ENCODE measurements around the gene SNCB. TPM values are rescaled to one million over a fixed set of nuclear protein-coding genes. Genes with fewer than 3 reads are reported as not detected.

SNCB gene
- total RNA-seq, 2 donors from 2014 or later: 0.22 to 1.8 TPM

- H3K9ac ChIP-seq (ENCODE audit: extremely low read depth, low read length, poor library complexity, severe bottlenecking): no peak overlapping the region
- H3K27ac ChIP-seq (ENCODE audit: low read depth, low read length): no peak overlapping the region
- Mint-ChIP-seq H3K4me3 (no peak overlapping the region), H3K27ac (no peak overlapping the region), H3K36me3 (ENCODE audit: low read depth) (peaks cover 9% of the 10 kb centered on the region), H3K4me1 (no peaks in the 10 kb centered on the region), H3K9me3 (no peaks in the 10 kb centered on the region), H3K27me3 (ENCODE audit: insufficient read depth) (no peaks in the 10 kb centered on the region)
- 86 to 100% methylated on average over 1 to 7 of the region's 7 CpGs for WGBS, 2 experiments (ENCODE audit: insufficient coverage in 1 of 2, insufficient read length in 1 of 2)
- DNase-seq: no peak
- H3K27me3 ChIP-seq (ENCODE audit: control insufficient read depth, insufficient read depth, low read length, poor library complexity, severe bottlenecking): no peaks in the 10 kb centered on the region
- no peak for TF ChIP-seq CTCF (conservative IDR thresholded peaks at IDR 0.05)
- H3K4me1 ChIP-seq (ENCODE audit: control insufficient read depth, insufficient read depth, low read length): no peaks in the 10 kb centered on the region
- no peak overlapping the region for H3K4me3 ChIP-seq (ENCODE audit: low read length)
- H3K36me3 ChIP-seq (ENCODE audit: control insufficient read depth, insufficient read depth, low read length): peaks cover 5% of the 10 kb centered on the region
- H3K9me3 ChIP-seq (ENCODE audit: control insufficient read depth, low read length): no peaks in the 10 kb centered on the region
Measured at GRCh38 chr5:176659512-176659839, 29.1 kb upstream of the SNCB start.

- peaks cover 9% of the 10 kb centered on the region for H3K36me3 Mint-ChIP-seq (ENCODE audit: low read depth)
- no peak for TF ChIP-seq CTCF (conservative IDR thresholded peaks at IDR 0.05)
- no peak overlapping the region for H3K27ac Mint-ChIP-seq
- no peaks in the 10 kb centered on the region for H3K9me3 ChIP-seq (ENCODE audit: control insufficient read depth, low read length)
- no peak overlapping the region for H3K4me3 ChIP-seq (ENCODE audit: low read length)
- H3K27me3 Mint-ChIP-seq (ENCODE audit: insufficient read depth): no peaks in the 10 kb centered on the region
- no peaks in the 10 kb centered on the region for H3K27me3 ChIP-seq (ENCODE audit: control insufficient read depth, insufficient read depth, low read length, poor library complexity, severe bottlenecking)
- WGBS, 2 experiments (ENCODE audit: insufficient coverage in 1 of 2, insufficient read length in 1 of 2): 89 to 100% methylated on average over 9 to 11 of the region's 11 CpGs
- no peak overlapping the region for H3K4me3 Mint-ChIP-seq
- no peaks in the 10 kb centered on the region for H3K4me1 Mint-ChIP-seq
- no peak overlapping the region for H3K27ac ChIP-seq (ENCODE audit: low read depth, low read length)
- DNase-seq: no peak
- H3K4me1 ChIP-seq (ENCODE audit: control insufficient read depth, insufficient read depth, low read length): no peaks in the 10 kb centered on the region
- H3K9ac ChIP-seq (ENCODE audit: extremely low read depth, low read length, poor library complexity, severe bottlenecking): no peak overlapping the region
- H3K36me3 ChIP-seq (ENCODE audit: control insufficient read depth, insufficient read depth, low read length): peaks cover 5% of the 10 kb centered on the region
- no peaks in the 10 kb centered on the region for H3K9me3 Mint-ChIP-seq
Measured at GRCh38 chr5:176658817-176659511, 28.6 kb upstream of the SNCB start.

- H3K9me3 ChIP-seq (ENCODE audit: control insufficient read depth, low read length): no peaks in the 10 kb centered on the region
- no peak overlapping the region for H3K4me3 ChIP-seq (ENCODE audit: low read length)
- Mint-ChIP-seq H3K4me3 (no peak overlapping the region), H3K27ac (no peak overlapping the region), H3K27me3 (ENCODE audit: insufficient read depth) (no peaks in the 10 kb centered on the region), H3K4me1 (no peaks in the 10 kb centered on the region), H3K36me3 (ENCODE audit: low read depth) (peaks cover 16% of the 10 kb centered on the region), H3K9me3 (no peaks in the 10 kb centered on the region)
- 68 to 70% methylated on average over 10 to 14 of the region's 14 CpGs for WGBS, 2 experiments (ENCODE audit: insufficient coverage in 1 of 2, insufficient read length in 1 of 2)
- H3K9ac ChIP-seq (ENCODE audit: extremely low read depth, low read length, poor library complexity, severe bottlenecking): no peak overlapping the region
- H3K27ac ChIP-seq (ENCODE audit: low read depth, low read length): no peak overlapping the region
- DNase-seq: peak; percentile 93
- peak; percentile 94 for TF ChIP-seq CTCF (conservative IDR thresholded peaks at IDR 0.05)
- H3K4me1 ChIP-seq (ENCODE audit: control insufficient read depth, insufficient read depth, low read length): no peaks in the 10 kb centered on the region
- no peaks in the 10 kb centered on the region for H3K27me3 ChIP-seq (ENCODE audit: control insufficient read depth, insufficient read depth, low read length, poor library complexity, severe bottlenecking)
- H3K36me3 ChIP-seq (ENCODE audit: control insufficient read depth, insufficient read depth, low read length): peaks cover 10% of the 10 kb centered on the region
Measured at GRCh38 chr5:176658007-176658599, 27.8 kb upstream of the SNCB start.
